Glutamatergic neuron (in vitro differentiated cells): ENCODE measurements around the gene SRMS. TPM values are rescaled to one million over a fixed set of nuclear protein-coding genes. Genes with fewer than 3 reads are reported as not detected.

Source experiments
- DNase-seq: peaks from one replicate; pipeline ENCODE4 v3.0.0; 2022
- H3K27ac Mint-ChIP-seq: one replicate; pipeline ENCODE4 v1.8.0; 2020; ENCODE audit warnings: mild to moderate bottlenecking, mixed read lengths, inconsistent platforms; ENCODE audit not compliant: unreplicated experiment
- H3K27me3 Mint-ChIP-seq: one replicate; pipeline ENCODE4 v1.8.0; 2020; ENCODE audit warnings: mild to moderate bottlenecking, moderate library complexity, mixed read lengths, inconsistent platforms; ENCODE audit not compliant: unreplicated experiment
- H3K36me3 Mint-ChIP-seq: one replicate; pipeline ENCODE4 v1.8.0; 2020; ENCODE audit warnings: mild to moderate bottlenecking, mixed read lengths, inconsistent platforms; ENCODE audit not compliant: unreplicated experiment
- H3K4me1 Mint-ChIP-seq: one replicate; pipeline ENCODE4 v1.8.0; 2020; ENCODE audit warnings: mild to moderate bottlenecking, low read depth, mixed read lengths, inconsistent platforms; ENCODE audit not compliant: unreplicated experiment
- H3K4me3 Mint-ChIP-seq: one replicate; pipeline ENCODE4 v1.8.0; 2020; ENCODE audit warnings: mild to moderate bottlenecking, mixed read lengths, inconsistent platforms; ENCODE audit not compliant: unreplicated experiment
- H3K9me3 Mint-ChIP-seq: one replicate; pipeline ENCODE4 v1.8.0; 2020; ENCODE audit warnings: mild to moderate bottlenecking, moderate library complexity, mixed read lengths, inconsistent platforms; ENCODE audit not compliant: unreplicated experiment
- CTCF ChIP-seq: fragments of 200-600 bp; sonication (generic); IDR thresholded peaks from one replicate; pipeline ENCODE4 v1.5.0; 2021; ENCODE audit not compliant: partially characterized antibody, unreplicated experiment
- total RNA-seq: library from RNA; stranded (reverse); fragmentation: NEBNext Ultra II Directional; extraction: Animal tissue kit (Norgen Biotek cat#: 25700); gene quantifications from one replicate; pipeline ENCODE4 v1.2.1, GENCODE V29; 2021; ENCODE audit not compliant: unreplicated experiment

Gene SRMS
- total RNA-seq, 1 donor from 2014 or later = not detected

DNA sequence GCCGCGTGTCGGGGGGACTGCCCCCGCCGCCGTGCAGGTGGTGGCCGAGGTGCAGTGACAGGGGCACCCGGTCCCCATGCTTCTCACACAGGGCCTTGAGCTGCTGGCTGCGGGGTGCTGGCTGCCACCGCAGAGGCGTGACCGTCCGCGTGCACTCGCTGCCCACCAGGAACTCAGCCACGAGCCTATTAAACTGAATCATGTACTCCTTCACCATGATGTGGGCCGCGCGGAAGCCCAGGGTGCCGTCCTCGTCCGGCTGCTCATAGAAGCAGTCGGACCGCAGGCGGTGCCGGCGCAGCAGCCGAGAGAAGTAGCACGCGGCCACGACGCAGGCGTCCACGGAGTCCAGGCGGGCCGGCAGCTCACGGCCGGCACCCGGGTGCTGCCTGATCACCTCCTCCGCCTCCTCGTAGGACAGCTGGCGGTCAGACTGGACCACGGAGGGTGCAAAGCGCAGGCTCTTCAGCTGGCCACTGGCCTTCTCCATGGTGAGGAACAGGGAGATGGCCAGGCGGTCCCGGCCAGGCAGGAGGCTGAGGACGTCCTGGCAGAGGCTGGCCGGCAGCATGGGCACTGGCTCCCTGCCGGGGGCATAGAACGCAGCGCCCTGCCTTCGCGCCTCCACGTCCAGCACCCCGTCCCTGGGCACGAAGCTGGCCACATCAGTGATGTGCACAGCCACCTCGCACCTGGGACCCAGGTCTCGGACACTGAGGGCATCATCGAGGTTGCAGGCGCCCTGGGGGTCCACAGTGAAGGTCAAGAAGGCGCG lies 16.7 kb upstream of the SRMS start:
- H3K9me3 Mint-ChIP-seq = peaks cover 3% of the 10 kb centered on the region
- DNase-seq = no peak
- no peak overlapping the region for H3K27ac Mint-ChIP-seq
- H3K27me3 Mint-ChIP-seq = no peaks in the 10 kb centered on the region
- H3K4me1 Mint-ChIP-seq = no peaks in the 10 kb centered on the region
- no peaks in the 10 kb centered on the region for H3K36me3 Mint-ChIP-seq
- no peak overlapping the region for H3K4me3 Mint-ChIP-seq
- TF ChIP-seq CTCF = no peak

DNA sequence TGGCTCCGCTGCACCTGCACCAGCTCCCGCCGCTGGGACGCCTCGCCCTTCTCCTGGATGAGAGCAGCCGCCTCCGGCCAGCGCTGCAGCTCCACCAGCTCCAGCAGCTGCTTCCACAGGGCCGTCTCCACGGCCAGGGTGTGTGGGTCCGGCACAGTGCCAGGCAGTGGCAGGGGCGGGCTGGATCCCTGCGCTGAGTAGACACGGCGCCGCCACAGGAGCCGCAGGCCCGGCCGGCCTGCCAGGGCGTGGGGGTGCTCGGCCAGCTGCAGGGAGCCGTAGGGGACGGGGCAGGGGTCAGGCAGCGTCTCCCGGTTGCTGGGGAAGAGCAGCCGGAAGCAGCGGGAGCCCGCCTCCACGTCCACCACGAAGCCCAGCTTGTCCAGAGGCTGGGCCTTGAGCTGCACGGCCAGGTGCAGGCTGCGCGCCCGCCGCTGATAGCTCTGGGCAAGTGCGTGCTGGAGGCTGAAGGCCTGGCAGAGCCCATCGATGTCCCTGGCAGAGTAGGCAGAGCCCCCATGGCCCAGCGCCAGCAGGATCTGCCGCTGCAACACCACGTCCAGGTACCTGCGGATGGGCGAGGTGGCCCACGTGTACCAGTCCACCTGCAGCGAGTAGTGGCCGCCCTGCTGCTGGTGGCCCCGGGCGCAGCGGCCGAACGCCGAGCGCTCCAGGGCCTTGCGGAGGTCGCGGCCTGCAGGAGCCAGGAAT lies 15.8 kb upstream of the SRMS start:
- no peaks in the 10 kb centered on the region for H3K36me3 Mint-ChIP-seq
- no peak overlapping the region for H3K4me3 Mint-ChIP-seq
- peaks cover 3% of the 10 kb centered on the region for H3K9me3 Mint-ChIP-seq
- TF ChIP-seq CTCF = no peak
- H3K27ac Mint-ChIP-seq = no peak overlapping the region
- no peak for DNase-seq
- H3K27me3 Mint-ChIP-seq = no peaks in the 10 kb centered on the region
- H3K4me1 Mint-ChIP-seq = no peaks in the 10 kb centered on the region

DNA sequence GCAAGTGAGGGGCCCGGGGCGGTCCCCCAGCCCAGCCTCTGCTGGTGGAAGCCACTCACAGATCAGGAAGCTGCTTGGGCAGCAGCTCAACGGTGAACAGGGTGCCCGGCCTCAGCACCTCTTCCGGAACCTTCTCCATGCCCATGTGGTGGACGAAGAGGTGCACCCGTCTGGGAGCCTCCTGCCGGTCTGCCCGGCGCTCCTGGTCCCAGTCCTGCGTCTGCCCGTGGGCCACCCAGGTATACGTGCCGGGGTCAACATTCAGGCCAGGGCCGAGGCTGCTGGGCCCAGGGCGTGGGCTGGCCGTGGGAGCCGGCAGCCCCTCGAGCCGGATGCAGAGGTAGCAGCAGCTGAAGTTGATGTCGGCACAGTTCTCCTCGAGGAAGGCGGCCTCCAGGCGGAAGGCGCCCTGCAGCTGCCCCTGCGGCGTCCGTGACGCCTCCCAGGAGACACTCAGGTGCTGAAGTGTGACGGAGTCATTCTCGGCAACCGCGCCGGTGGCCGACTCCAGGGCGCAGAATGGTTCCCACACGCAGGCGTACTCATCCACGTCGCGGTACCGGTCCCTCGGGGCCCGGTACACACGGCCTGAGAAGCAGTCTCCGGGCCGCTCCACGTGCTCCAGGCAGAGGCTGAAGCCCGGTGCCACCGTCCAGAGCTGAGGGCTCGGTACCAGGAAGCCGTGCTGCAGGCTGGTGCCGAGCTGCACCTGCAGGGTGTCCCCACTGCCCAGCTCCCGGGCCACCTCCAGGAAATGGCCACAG lies 15.1 kb upstream of the SRMS start:
- Mint-ChIP-seq H3K4me1 (no peaks in the 10 kb centered on the region), H3K27me3 (peaks cover 3% of the 10 kb centered on the region), H3K4me3 (no peak overlapping the region), H3K9me3 (peaks cover 3% of the 10 kb centered on the region), H3K36me3 (no peaks in the 10 kb centered on the region), H3K27ac (no peak overlapping the region)
- DNase-seq = no peak
- no peak for TF ChIP-seq CTCF

DNA sequence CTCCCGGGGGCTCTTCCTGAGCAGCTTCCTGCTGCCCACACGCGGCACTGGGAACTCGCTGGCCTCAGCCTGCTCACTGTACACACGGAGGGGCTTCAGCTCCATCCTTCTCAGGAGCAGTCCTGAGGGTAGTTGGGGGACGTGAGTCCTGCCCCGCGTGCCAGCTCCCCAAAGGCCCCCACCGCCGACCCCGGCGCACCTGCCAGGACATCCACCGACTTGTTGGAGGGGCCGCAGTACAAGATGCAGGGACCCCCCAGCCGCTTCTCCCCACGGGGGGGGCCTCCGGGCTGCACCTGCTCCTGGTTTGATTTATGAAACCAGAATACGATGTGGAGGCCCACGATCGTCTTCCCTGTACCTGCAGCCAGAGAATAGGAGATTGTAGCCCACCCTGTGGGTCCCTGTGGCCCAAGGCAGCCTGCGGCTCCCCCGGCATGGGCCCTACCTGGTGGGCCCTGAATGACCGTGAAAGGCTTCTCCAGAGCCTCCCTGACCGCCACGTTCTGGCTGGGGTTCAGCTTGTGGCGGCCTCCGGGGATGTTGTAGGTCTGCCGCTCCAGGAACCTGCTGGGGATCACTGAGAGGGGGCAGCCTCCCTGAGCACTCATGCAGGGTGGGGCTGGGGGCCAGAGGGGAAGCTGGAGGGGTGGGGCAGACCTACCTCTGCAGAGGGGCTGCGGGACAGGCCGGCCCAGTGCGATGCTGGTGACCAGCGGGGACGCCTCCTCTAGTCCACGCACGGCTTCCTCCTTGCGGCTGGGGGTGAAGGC lies 14.3 kb upstream of the SRMS start:
- H3K4me1 Mint-ChIP-seq = no peaks in the 10 kb centered on the region
- TF ChIP-seq CTCF = no peak
- no peak overlapping the region for H3K27ac Mint-ChIP-seq
- no peaks in the 10 kb centered on the region for H3K36me3 Mint-ChIP-seq
- peaks cover 3% of the 10 kb centered on the region for H3K9me3 Mint-ChIP-seq
- H3K4me3 Mint-ChIP-seq = no peak overlapping the region
- peaks cover 3% of the 10 kb centered on the region for H3K27me3 Mint-ChIP-seq
- no peak for DNase-seq
